Tongue (tissue), 2 donors: ENCODE results near the gene HCCS. TPM values are rescaled to one million over a fixed set of nuclear protein-coding genes. Genes with fewer than 3 reads are reported as not detected.
A peak's percentile ranks its signal among the peaks of the same experiment; 100 is the strongest.

ENCODE experiments used
- DNase-seq: peaks from one replicate; pipeline ENCODE4 v3.0.0-alpha.2; 2015
- total RNA-seq: library from RNA; depleted of rRNA; stranded (reverse); fragments of >200 nt; gene quantifications from one replicate; pipeline ENCODE4 v1.2.3, GENCODE V29; 2014

The HCCS gene
- 20.5 TPM for total RNA-seq

- peak; percentile 92 for DNase-seq
Measured at GRCh38 chrX:11111037-11111851, at the start of gene HCCS. TSS of gene HCCS (plus strand) at chrX:11111332. CDS start at chrX:11112061, 729 bp downstream.

- no peak for DNase-seq
Measured at GRCh38 chrX:11064276-11064675, 46.9 kb upstream of the HCCS start.

- DNase-seq = peak; percentile 76
Measured at GRCh38 chrX:11064851-11065600, 46.1 kb upstream of the HCCS start.

- no peak for DNase-seq
Measured at GRCh38 chrX:11066812-11067211, 44.3 kb upstream of the HCCS start.

GRCh38 chrX:11073381-11073780 lies 37.8 kb upstream of the HCCS start:
- DNase-seq = no peak

GRCh38 chrX:11080741-11081305 lies 30.3 kb upstream of the HCCS start:
- peak; percentile 59 for DNase-seq

GRCh38 chrX:11081511-11081910 lies 29.6 kb upstream of the HCCS start:
- DNase-seq = peak; percentile 61

- DNase-seq = no peak
Measured at GRCh38 chrX:11085305-11085704, 25.8 kb upstream of the HCCS start.

GRCh38 chrX:11089802-11090201 lies 21.3 kb upstream of the HCCS start:
- no peak for DNase-seq

- no peak for DNase-seq
Measured at GRCh38 chrX:11097933-11098332, 13.2 kb upstream of the HCCS start.

GRCh38 chrX:11099465-11099864 lies 11.7 kb upstream of the HCCS start:
- DNase-seq = no peak

- peak; percentile 80 for DNase-seq
Measured at GRCh38 chrX:11100281-11101035, 10.7 kb upstream of the HCCS start.

- no peak for DNase-seq
Measured at GRCh38 chrX:11103006-11103405, 8.1 kb upstream of the HCCS start.

GRCh38 chrX:11103751-11104150 lies 7.4 kb upstream of the HCCS start:
- DNase-seq = no peak

- no peak for DNase-seq
Measured at GRCh38 chrX:11105080-11105479, 6.1 kb upstream of the HCCS start.

- no peak for DNase-seq
Measured at GRCh38 chrX:11108253-11108941, 2.7 kb upstream of the HCCS start.

- no peak for DNase-seq
Measured at GRCh38 chrX:11109968-11110367, 1.2 kb upstream of the HCCS start.

- no peak for DNase-seq
Measured at GRCh38 chrX:11111947-11112346, 815 bp downstream of the HCCS start.

- DNase-seq = no peak
Measured at GRCh38 chrX:11113731-11114130, 2.6 kb downstream of the HCCS start.

GRCh38 chrX:11117745-11118144 lies 6.6 kb downstream of the HCCS start:
- DNase-seq = no peak

- DNase-seq = no peak
Measured at GRCh38 chrX:11119313-11119943, 8.3 kb downstream of the HCCS start.
